Type B pancreatic cell (in vitro differentiated cells): ENCODE results near the gene RPL10A. TPM values are rescaled to one million over a fixed set of nuclear protein-coding genes. Genes with fewer than 3 reads are reported as not detected.
A peak's percentile ranks its signal among the peaks of the same experiment; 100 is the strongest.

ENCODE experiments used
- DNase-seq: peaks from one replicate; pipeline ENCODE4 v3.0.0; 2021; ENCODE audit warnings: mixed read lengths; ENCODE audit not compliant: unreplicated experiment; ENCODE audit errors: extremely low spot score
- H3K27ac Mint-ChIP-seq: 2 replicates; pipeline ENCODE4 v1.8.0; 2021; ENCODE audit warnings: mild to moderate bottlenecking, mixed read lengths
- H3K27me3 Mint-ChIP-seq: 2 replicates; pipeline ENCODE4 v1.8.0; 2021; ENCODE audit warnings: mixed read lengths
- H3K36me3 Mint-ChIP-seq: 2 replicates; pipeline ENCODE4 v1.8.0; 2021; ENCODE audit warnings: mixed read lengths
- H3K4me1 Mint-ChIP-seq: one replicate; pipeline ENCODE4 v1.8.0; 2021; ENCODE audit warnings: mixed read lengths; ENCODE audit not compliant: unreplicated experiment
- H3K4me3 Mint-ChIP-seq: 2 replicates; pipeline ENCODE4 v1.8.0; 2021; ENCODE audit warnings: mild to moderate bottlenecking, mixed read lengths
- H3K9me3 Mint-ChIP-seq: 2 replicates; pipeline ENCODE4 v1.8.0; 2021; ENCODE audit warnings: mixed read lengths
- CTCF ChIP-seq: fragments of 200-600 bp; sonication (generic); conservative IDR thresholded peaks from 2 replicates; pipeline ENCODE4 v1.5.0; 2021; ENCODE audit warnings: antibody characterized with exemption, mild to moderate bottlenecking
- total RNA-seq: library from RNA; stranded (reverse); gene quantifications from 2 replicates; pipeline ENCODE4 v1.2.1, GENCODE V29; 2021; ENCODE audit warnings: low replicate concordance

The RPL10A gene
- total RNA-seq, 1 donor from 2014 or later = 1,808 TPM

GRCh38 chr6:35461270-35461669, 6.9 kb upstream of the RPL10A start:
- Mint-ChIP-seq H3K36me3 (peaks cover 20% of the 10 kb centered on the region), H3K9me3 (no peaks in the 10 kb centered on the region), H3K4me1 (peaks cover 4% of the 10 kb centered on the region), H3K27me3 (no peaks in the 10 kb centered on the region), H3K27ac (peak overlapping the region; percentile 78), H3K4me3 (peak overlapping the region; percentile 17)
- no peak for TF ChIP-seq CTCF
- no peak for DNase-seq

- H3K4me3 Mint-ChIP-seq = no peak overlapping the region
- peaks cover 20% of the 10 kb centered on the region for H3K36me3 Mint-ChIP-seq
- no peaks in the 10 kb centered on the region for H3K4me1 Mint-ChIP-seq
- H3K27ac Mint-ChIP-seq = no peak overlapping the region
- H3K9me3 Mint-ChIP-seq = no peaks in the 10 kb centered on the region
- no peaks in the 10 kb centered on the region for H3K27me3 Mint-ChIP-seq
- no peak for DNase-seq
- no peak for TF ChIP-seq CTCF
Measured at GRCh38 chr6:35463292-35463691, 4.9 kb upstream of the RPL10A start.

- no peak for TF ChIP-seq CTCF
- H3K4me1 Mint-ChIP-seq = peaks cover 11% of the 10 kb centered on the region
- no peak overlapping the region for H3K4me3 Mint-ChIP-seq
- peaks cover 27% of the 10 kb centered on the region for H3K36me3 Mint-ChIP-seq
- H3K27ac Mint-ChIP-seq = no peak overlapping the region
- peaks cover 2% of the 10 kb centered on the region for H3K27me3 Mint-ChIP-seq
- H3K9me3 Mint-ChIP-seq = no peaks in the 10 kb centered on the region
- DNase-seq = no peak
Measured at GRCh38 chr6:35465646-35466045, 2.6 kb upstream of the RPL10A start.

- no peak for TF ChIP-seq CTCF
- Mint-ChIP-seq H3K27ac (peak overlapping the region; percentile 96), H3K9me3 (no peaks in the 10 kb centered on the region), H3K27me3 (peaks cover 3% of the 10 kb centered on the region), H3K4me3 (peak overlapping the region; percentile 94), H3K4me1 (peaks cover 29% of the 10 kb centered on the region), H3K36me3 (peaks cover 20% of the 10 kb centered on the region)
- no peak for DNase-seq
Measured at GRCh38 chr6:35468980-35469750, 964 bp downstream of the RPL10A start.

GRCh38 chr6:35469751-35470662, 1.8 kb downstream of the RPL10A start:
- H3K9me3 Mint-ChIP-seq = no peaks in the 10 kb centered on the region
- no peak for TF ChIP-seq CTCF
- H3K4me3 Mint-ChIP-seq = peak overlapping the region; percentile 94
- H3K27ac Mint-ChIP-seq = peak overlapping the region; percentile 96
- DNase-seq = no peak
- H3K36me3 Mint-ChIP-seq = peaks cover 20% of the 10 kb centered on the region
- H3K4me1 Mint-ChIP-seq = peaks cover 29% of the 10 kb centered on the region
- peaks cover 3% of the 10 kb centered on the region for H3K27me3 Mint-ChIP-seq
